Measurements from ENCODE around the gene KRT39.

The KRT39 gene

DNA sequence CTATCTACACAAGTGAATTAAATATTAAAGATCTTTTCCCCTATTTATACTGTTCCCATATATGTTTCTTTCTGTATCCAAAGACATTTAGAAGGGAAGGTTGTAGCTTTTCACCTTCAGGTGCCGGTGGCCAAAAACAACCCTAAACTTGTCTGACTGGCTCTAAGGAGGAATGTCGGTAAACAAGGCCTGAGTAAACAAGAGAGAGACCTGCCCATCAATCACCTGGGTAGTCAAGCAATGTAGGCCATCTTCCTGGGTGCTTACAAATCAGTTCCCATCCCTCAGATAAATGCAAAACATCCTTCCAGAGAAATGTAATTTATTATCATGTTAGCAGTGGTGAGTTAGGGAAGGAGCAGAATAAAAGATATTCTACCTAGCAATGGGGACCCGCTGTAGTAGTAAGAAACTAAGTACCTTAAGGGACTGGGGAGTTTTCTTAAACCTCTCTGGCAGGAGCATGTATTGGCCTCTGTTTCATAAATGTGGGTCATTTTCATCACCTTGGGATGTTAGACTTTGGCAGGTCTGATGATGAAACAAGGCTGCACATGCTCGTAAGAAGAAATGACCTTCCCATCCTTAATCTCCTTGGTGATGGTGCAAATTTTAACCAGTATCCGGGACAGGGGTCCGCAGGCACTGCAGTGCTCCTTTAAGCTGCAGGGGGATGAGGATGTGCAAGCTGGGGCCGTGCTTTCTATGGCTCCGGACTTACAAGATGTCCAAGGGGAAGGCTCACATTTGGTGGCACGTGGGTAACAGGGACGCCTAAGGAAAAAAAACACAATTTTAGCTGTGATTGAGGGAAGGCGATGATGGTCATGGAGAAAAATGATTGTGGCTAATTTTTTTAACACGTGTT is 8.4 kb downstream of the KRT39 start:
- no peaks in the 10 kb centered on the region for H3K27me3 ChIP-seq (ENCODE audit: control insufficient read depth, insufficient read depth, low read length)
- H3K27ac ChIP-seq (ENCODE audit: low read length), result no peak overlapping the region
- DNase-seq (ENCODE audit: low read depth, low spot score), result no peak
- no CpG with 5 or more reads among the region's 12 CpGs for WGBS (ENCODE audit: insufficient coverage, insufficient read length)
- H3K4me1 ChIP-seq (ENCODE audit: control insufficient read depth, insufficient read depth, low read length), result peaks cover 3% of the 10 kb centered on the region; the same call in 1 of the 2 replicates
- no peaks in the 10 kb centered on the region for H3K9me3 ChIP-seq (ENCODE audit: control insufficient read depth, insufficient read depth, low read length)
- H3K36me3 ChIP-seq (ENCODE audit: control insufficient read depth, insufficient read depth, low read length), result no peaks in the 10 kb centered on the region
- no peak overlapping the region for H3K4me3 ChIP-seq (ENCODE audit: low read length)

DNA sequence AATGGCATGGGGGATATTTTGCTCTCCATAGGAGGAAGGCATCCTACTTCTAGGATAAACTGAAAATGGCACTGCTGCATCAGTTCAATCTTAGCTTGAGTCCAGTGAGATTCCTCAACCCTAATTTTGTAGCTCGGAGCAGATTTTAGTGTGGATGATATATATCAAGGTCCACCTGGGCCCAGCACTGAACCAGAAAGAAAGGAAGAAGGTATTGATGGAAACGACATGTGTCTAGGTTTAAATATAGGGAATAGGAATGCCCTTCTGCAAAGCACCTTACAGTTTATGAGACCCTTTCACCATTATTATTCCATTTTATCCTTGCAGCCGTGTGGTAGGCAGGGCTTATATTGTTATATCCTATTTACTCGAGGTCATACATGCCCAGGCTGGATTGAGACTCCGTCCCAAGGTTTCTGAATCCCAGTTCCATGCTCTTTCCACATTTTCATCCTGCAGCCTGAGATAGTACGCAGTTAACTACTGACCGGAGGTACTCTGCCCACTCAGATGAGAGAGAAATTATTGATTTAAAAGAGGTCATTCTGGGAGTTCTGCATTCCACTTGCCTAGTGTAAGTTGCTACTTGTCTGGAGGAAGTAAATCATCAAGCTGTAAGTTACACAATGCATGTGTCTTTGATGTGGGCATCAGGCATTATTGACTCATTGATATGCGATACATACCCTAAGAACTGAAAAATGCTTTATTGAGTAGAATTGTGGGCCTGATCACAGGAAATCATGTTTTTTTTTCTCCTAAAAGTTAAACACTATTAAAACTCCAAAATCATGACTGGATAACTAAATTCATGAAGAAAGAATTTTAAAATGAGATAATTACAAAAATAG is 10.1 kb downstream of the KRT39 start:
- Histone ChIP-seq H3K9me3 (ENCODE audit: control insufficient read depth, insufficient read depth, low read length) (no peaks in the 10 kb centered on the region), H3K4me1 (ENCODE audit: control insufficient read depth, insufficient read depth, low read length) (peaks cover 3% of the 10 kb centered on the region; the same call in 1 of the 2 replicates), H3K27ac (ENCODE audit: low read length) (no peak overlapping the region), H3K36me3 (ENCODE audit: control insufficient read depth, insufficient read depth, low read length) (no peaks in the 10 kb centered on the region), H3K4me3 (ENCODE audit: low read length) (no peak overlapping the region), H3K27me3 (ENCODE audit: control insufficient read depth, insufficient read depth, low read length) (no peaks in the 10 kb centered on the region)
- no peak for DNase-seq (ENCODE audit: low read depth, low spot score)
- no CpG with 5 or more reads among the region's 8 CpGs for WGBS (ENCODE audit: insufficient coverage, insufficient read length)

DNA sequence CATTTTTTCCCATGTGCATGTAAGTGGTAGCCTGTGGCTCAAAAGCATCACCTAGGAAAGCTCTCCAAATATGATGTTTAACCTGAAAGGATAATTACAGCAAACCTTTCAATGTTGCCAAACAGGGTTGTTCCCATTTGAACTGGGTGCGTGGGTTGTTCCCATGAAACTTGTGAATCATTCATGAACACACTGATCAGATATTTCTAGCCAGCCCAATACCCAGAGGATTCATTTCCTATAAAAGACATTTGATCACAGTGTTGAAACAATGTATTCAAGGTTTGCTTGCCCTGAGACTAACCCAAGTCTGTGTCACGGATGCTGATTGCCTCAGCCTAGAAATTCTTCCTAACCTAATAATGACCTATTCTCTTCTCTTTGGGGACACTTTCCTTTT is 12.9 kb downstream of the KRT39 start:
- no peaks in the 10 kb centered on the region for H3K36me3 ChIP-seq (ENCODE audit: control insufficient read depth, insufficient read depth, low read length)
- no peak overlapping the region for H3K4me3 ChIP-seq (ENCODE audit: low read length)
- H3K4me1 ChIP-seq (ENCODE audit: control insufficient read depth, insufficient read depth, low read length), result peaks cover 3% of the 10 kb centered on the region; the same call in 1 of the 2 replicates
- no peaks in the 10 kb centered on the region for H3K27me3 ChIP-seq (ENCODE audit: control insufficient read depth, insufficient read depth, low read length)
- H3K27ac ChIP-seq (ENCODE audit: low read length), result no peak overlapping the region
- no peak for DNase-seq (ENCODE audit: low read depth, low spot score)
- WGBS (ENCODE audit: insufficient coverage, insufficient read length), result no CpG with 5 or more reads among the region's 2 CpGs
- H3K9me3 ChIP-seq (ENCODE audit: control insufficient read depth, insufficient read depth, low read length), result no peaks in the 10 kb centered on the region

DNA sequence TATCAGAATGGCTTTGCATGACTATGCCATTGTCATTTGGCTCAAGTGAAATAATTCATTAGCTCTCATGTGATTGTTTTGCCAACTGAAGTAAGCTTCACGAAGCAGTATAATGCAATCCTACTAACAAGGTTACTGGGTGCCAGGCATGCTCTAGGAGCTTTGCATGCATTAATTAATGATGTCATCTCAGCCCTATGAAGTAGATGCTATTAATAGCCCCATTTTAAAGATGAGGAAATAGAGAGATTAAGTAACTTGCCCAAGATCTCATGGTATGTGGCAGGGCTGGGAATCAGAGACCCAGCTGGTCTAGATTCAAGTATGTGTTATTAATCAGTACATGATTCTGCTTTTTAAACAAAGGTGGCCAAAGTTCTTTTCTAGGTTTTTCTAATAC is 14.1 kb downstream of the KRT39 start:
- no peak overlapping the region for H3K4me3 ChIP-seq (ENCODE audit: low read length)
- no peaks in the 10 kb centered on the region for H3K36me3 ChIP-seq (ENCODE audit: control insufficient read depth, insufficient read depth, low read length)
- no peaks in the 10 kb centered on the region for H3K4me1 ChIP-seq (ENCODE audit: control insufficient read depth, insufficient read depth, low read length)
- DNase-seq (ENCODE audit: low read depth, low spot score), result no peak
- no peaks in the 10 kb centered on the region for H3K9me3 ChIP-seq (ENCODE audit: control insufficient read depth, insufficient read depth, low read length)
- H3K27ac ChIP-seq (ENCODE audit: low read length), result no peak overlapping the region
- no peaks in the 10 kb centered on the region for H3K27me3 ChIP-seq (ENCODE audit: control insufficient read depth, insufficient read depth, low read length)
- no CpG with 5 or more reads among the region's 1 CpG for whole genome bisulfite sequencing (ENCODE audit: insufficient coverage, insufficient read length)

DNA sequence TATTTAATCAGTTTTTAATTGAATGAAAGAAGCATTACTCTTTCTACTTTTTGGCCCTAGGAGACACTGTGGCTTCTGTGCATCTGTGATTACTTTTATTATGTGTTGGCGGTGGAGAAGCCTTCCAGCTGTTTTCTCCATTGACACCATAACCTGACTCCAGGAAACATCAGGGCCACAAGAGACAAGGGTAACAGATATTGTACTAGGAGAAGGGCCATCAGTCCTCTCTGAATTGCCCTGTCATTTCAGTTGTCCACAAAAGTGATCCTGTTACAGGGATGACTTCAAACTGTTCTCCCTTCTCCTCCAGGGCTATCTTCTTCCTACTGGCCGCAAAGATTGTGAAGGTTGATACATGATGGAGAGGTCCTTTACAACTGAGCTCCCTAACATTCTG is 14.6 kb downstream of the KRT39 start:
- Histone ChIP-seq H3K4me1 (ENCODE audit: control insufficient read depth, insufficient read depth, low read length) (no peaks in the 10 kb centered on the region), H3K36me3 (ENCODE audit: control insufficient read depth, insufficient read depth, low read length) (no peaks in the 10 kb centered on the region), H3K9me3 (ENCODE audit: control insufficient read depth, insufficient read depth, low read length) (no peaks in the 10 kb centered on the region), H3K27ac (ENCODE audit: low read length) (no peak overlapping the region), H3K4me3 (ENCODE audit: low read length) (no peak overlapping the region), H3K27me3 (ENCODE audit: control insufficient read depth, insufficient read depth, low read length) (no peaks in the 10 kb centered on the region)
- no peak for DNase-seq (ENCODE audit: low read depth, low spot score)
- no CpG with 5 or more reads among the region's 2 CpGs for WGBS (ENCODE audit: insufficient coverage, insufficient read length)

DNA sequence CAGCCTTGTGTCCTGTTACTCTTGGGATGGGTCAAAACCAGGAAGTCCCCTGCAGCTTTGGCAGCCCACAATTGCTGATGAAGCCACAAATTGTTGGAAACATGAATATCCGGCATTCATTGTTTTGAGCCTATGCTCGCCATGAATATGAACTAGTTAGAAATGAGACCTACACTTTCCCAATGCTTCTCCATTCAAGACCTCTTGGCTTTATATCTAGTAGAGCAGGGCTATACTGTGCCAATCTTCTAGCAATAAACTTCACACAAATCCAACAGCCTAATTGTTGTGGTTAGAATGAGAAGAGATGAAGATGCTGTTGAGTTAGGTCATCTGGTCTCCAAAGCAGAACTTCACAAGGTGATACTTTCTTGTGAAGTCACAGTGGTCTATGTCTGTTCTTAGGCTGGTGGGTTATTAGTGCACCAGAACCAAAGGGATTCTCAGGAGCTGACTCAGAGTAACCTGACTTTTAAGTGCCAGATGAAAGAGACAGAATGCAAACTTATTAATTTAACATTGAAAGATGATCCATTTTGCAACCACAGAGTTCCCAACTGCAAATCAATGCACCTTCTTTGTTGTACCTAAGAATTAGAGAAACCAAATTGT is 15.6 kb downstream of the KRT39 start:
- Histone ChIP-seq H3K27me3 (ENCODE audit: control insufficient read depth, insufficient read depth, low read length) (no peaks in the 10 kb centered on the region), H3K27ac (ENCODE audit: low read length) (no peak overlapping the region), H3K4me1 (ENCODE audit: control insufficient read depth, insufficient read depth, low read length) (no peaks in the 10 kb centered on the region), H3K4me3 (ENCODE audit: low read length) (no peak overlapping the region), H3K36me3 (ENCODE audit: control insufficient read depth, insufficient read depth, low read length) (no peaks in the 10 kb centered on the region), H3K9me3 (ENCODE audit: control insufficient read depth, insufficient read depth, low read length) (no peaks in the 10 kb centered on the region)
- DNase-seq (ENCODE audit: low read depth, low spot score), result no peak
- WGBS (ENCODE audit: insufficient coverage, insufficient read length), result no CpG with 5 or more reads among the region's 2 CpGs

DNA sequence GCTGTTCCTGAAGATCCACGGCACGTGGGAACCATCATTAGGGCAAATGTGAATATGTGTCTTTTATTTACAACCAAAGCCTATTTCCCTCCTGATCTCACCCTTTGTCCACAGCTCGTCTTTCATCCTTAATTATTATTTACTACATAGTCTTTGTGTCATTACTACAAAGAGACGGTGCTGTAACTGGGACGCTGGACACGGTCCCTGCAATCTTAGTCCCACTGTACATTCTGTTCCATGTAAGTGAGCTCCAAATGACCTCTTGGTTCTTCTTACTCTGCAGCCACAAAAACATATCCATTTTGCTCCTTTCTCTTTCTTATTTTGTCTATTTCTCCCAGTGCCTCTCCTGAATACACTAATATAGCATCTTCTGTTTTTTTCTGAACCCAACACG is 16.6 kb downstream of the KRT39 start:
- WGBS (ENCODE audit: insufficient coverage, insufficient read length), result no CpG with 5 or more reads among the region's 7 CpGs
- H3K27me3 ChIP-seq (ENCODE audit: control insufficient read depth, insufficient read depth, low read length), result no peaks in the 10 kb centered on the region
- no peak overlapping the region for H3K4me3 ChIP-seq (ENCODE audit: low read length)
- no peak for DNase-seq (ENCODE audit: low read depth, low spot score)
- H3K4me1 ChIP-seq (ENCODE audit: control insufficient read depth, insufficient read depth, low read length), result no peaks in the 10 kb centered on the region
- H3K9me3 ChIP-seq (ENCODE audit: control insufficient read depth, insufficient read depth, low read length), result no peaks in the 10 kb centered on the region
- no peaks in the 10 kb centered on the region for H3K36me3 ChIP-seq (ENCODE audit: control insufficient read depth, insufficient read depth, low read length)
- H3K27ac ChIP-seq (ENCODE audit: low read length), result no peak overlapping the region

DNA sequence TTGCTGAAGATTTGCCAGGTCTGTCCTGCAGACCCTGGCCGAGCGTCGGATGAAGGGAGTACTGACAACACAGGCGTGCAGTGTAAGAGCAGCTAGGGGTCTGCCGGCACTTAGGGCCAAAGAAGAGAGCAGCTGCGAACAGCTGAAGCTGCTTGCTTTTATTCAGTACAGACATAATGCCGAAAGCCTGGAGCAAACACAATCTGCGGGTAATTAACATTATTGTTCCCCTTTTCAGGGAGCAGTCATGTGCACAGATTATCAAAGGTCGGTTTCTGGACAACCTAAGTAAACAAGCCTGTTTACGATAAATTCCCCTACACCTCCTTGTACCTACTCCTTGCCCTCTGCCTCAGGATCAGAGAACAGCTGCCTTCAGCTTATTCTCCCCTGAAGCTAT is 17.3 kb downstream of the KRT39 start:
- H3K9me3 ChIP-seq (ENCODE audit: control insufficient read depth, insufficient read depth, low read length), result no peaks in the 10 kb centered on the region
- H3K4me1 ChIP-seq (ENCODE audit: control insufficient read depth, insufficient read depth, low read length), result no peaks in the 10 kb centered on the region
- H3K27me3 ChIP-seq (ENCODE audit: control insufficient read depth, insufficient read depth, low read length), result no peaks in the 10 kb centered on the region
- no CpG with 5 or more reads among the region's 10 CpGs for WGBS (ENCODE audit: insufficient coverage, insufficient read length)
- DNase-seq (ENCODE audit: low read depth, low spot score), result no peak
- H3K36me3 ChIP-seq (ENCODE audit: control insufficient read depth, insufficient read depth, low read length), result no peaks in the 10 kb centered on the region
- no peak overlapping the region for H3K4me3 ChIP-seq (ENCODE audit: low read length)
- no peak overlapping the region for H3K27ac ChIP-seq (ENCODE audit: low read length)

DNA sequence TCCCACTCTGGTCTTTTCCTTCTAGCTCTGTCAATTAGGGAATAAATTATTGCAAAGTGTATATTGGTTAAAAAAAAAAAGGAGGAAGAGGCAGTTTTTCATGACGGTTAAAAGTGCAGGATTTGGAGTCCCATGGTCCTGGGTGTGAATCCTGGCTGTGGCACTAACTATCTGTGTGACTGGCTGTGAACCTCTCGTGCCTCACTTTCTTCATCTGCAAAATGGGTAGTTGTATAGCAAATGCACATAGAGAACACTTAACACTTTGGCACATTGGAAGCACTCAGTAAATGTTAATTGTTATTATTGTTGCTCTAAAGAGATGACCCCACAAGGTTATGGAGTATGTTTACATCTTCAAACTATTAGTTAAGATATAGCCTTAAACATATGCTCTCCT is 18.8 kb downstream of the KRT39 start:
- Histone ChIP-seq H3K4me1 (ENCODE audit: control insufficient read depth, insufficient read depth, low read length) (no peaks in the 10 kb centered on the region), H3K27me3 (ENCODE audit: control insufficient read depth, insufficient read depth, low read length) (no peaks in the 10 kb centered on the region), H3K27ac (ENCODE audit: low read length) (no peak overlapping the region), H3K9me3 (ENCODE audit: control insufficient read depth, insufficient read depth, low read length) (no peaks in the 10 kb centered on the region), H3K36me3 (ENCODE audit: control insufficient read depth, insufficient read depth, low read length) (no peaks in the 10 kb centered on the region), H3K4me3 (ENCODE audit: low read length) (no peak overlapping the region)
- no peak for DNase-seq (ENCODE audit: low read depth, low spot score)
- no CpG with 5 or more reads among the region's 2 CpGs for WGBS (ENCODE audit: insufficient coverage, insufficient read length)

DNA sequence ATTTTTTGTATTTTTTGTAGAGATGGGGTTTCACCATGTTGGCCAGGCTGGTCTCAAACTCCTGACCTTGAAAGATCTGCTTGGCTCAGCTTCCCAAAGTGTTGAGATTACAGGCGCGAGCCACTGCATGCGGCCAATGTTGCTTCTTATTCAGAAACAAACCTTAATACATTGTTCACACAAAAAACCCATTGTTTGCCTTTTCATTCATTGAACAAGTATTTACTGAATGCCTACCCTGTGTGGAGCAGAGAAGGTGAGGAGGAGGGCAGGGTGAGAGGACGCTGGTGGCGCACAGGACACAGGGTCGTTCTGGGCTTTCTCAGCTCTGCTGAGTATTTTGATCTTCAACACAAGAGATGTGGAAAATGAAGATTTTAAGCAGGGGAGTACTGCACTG is 21.3 kb downstream of the KRT39 start:
- no peaks in the 10 kb centered on the region for H3K4me1 ChIP-seq (ENCODE audit: control insufficient read depth, insufficient read depth, low read length)
- no peaks in the 10 kb centered on the region for H3K36me3 ChIP-seq (ENCODE audit: control insufficient read depth, insufficient read depth, low read length)
- no peak overlapping the region for H3K4me3 ChIP-seq (ENCODE audit: low read length)
- no CpG with 5 or more reads among the region's 6 CpGs for WGBS (ENCODE audit: insufficient coverage, insufficient read length)
- H3K27ac ChIP-seq (ENCODE audit: low read length), result no peak overlapping the region
- DNase-seq (ENCODE audit: low read depth, low spot score), result no peak
- no peaks in the 10 kb centered on the region for H3K9me3 ChIP-seq (ENCODE audit: control insufficient read depth, insufficient read depth, low read length)
- H3K27me3 ChIP-seq (ENCODE audit: control insufficient read depth, insufficient read depth, low read length), result no peaks in the 10 kb centered on the region

Data from iPS DF 6.9 (cell line).